Rectal smooth muscle tissue (tissue), 1 donor: Measurements from ENCODE around the gene DCC.

Source experiments
- H3K27ac ChIP-seq: one replicate; pipeline ENCODE4 v1.7.0; 2013; ENCODE audit warnings: low read depth, low read length, inconsistent platforms
- H3K27me3 ChIP-seq: one replicate; pipeline ENCODE4 v1.7.0; 2013; ENCODE audit warnings: low read length; ENCODE audit not compliant: control insufficient read depth, insufficient read depth
- H3K36me3 ChIP-seq: one replicate; pipeline ENCODE4 v1.7.0; 2013; ENCODE audit warnings: low read length; ENCODE audit not compliant: control insufficient read depth, insufficient read depth
- H3K4me1 ChIP-seq: one replicate; pipeline ENCODE4 v1.7.0; 2013; ENCODE audit warnings: low read length; ENCODE audit not compliant: control insufficient read depth, insufficient read depth
- H3K4me3 ChIP-seq: one replicate; pipeline ENCODE4 v1.7.0; 2013; ENCODE audit warnings: low read length
- H3K9ac ChIP-seq: one replicate; pipeline ENCODE4 v1.7.0; 2013; ENCODE audit warnings: low read length

The DCC gene

GRCh38 chr18:53038608-53039007 is 698.6 kb downstream of the DCC start:
- Histone ChIP-seq H3K27me3 (no peaks in the 10 kb centered on the region), H3K4me3 (no peak overlapping the region), H3K36me3 (no peaks in the 10 kb centered on the region), H3K27ac (no peak overlapping the region), H3K9ac (no peak overlapping the region), H3K4me1 (no peaks in the 10 kb centered on the region)

GRCh38 chr18:53040286-53040685 is 700.3 kb downstream of the DCC start:
- no peak overlapping the region for H3K9ac ChIP-seq
- H3K4me1 ChIP-seq = no peaks in the 10 kb centered on the region
- H3K4me3 ChIP-seq = no peak overlapping the region
- H3K27me3 ChIP-seq = no peaks in the 10 kb centered on the region
- H3K36me3 ChIP-seq = no peaks in the 10 kb centered on the region
- H3K27ac ChIP-seq = no peak overlapping the region

GRCh38 chr18:53056064-53056463 is 716.1 kb downstream of the DCC start:
- no peak overlapping the region for H3K4me3 ChIP-seq
- H3K9ac ChIP-seq = no peak overlapping the region
- no peaks in the 10 kb centered on the region for H3K36me3 ChIP-seq
- no peaks in the 10 kb centered on the region for H3K4me1 ChIP-seq
- H3K27me3 ChIP-seq = no peaks in the 10 kb centered on the region
- no peak overlapping the region for H3K27ac ChIP-seq

GRCh38 chr18:53070788-53071187 is 730.8 kb downstream of the DCC start:
- Histone ChIP-seq H3K27ac (no peak overlapping the region), H3K36me3 (no peaks in the 10 kb centered on the region), H3K4me3 (no peak overlapping the region), H3K27me3 (no peaks in the 10 kb centered on the region), H3K9ac (no peak overlapping the region), H3K4me1 (no peaks in the 10 kb centered on the region)

- no peak overlapping the region for H3K9ac ChIP-seq
- H3K4me1 ChIP-seq = no peaks in the 10 kb centered on the region
- H3K36me3 ChIP-seq = no peaks in the 10 kb centered on the region
- H3K27me3 ChIP-seq = no peaks in the 10 kb centered on the region
- no peak overlapping the region for H3K27ac ChIP-seq
- no peak overlapping the region for H3K4me3 ChIP-seq
Measured at GRCh38 chr18:53080687-53081086, 740.7 kb downstream of the DCC start.

- no peak overlapping the region for H3K4me3 ChIP-seq
- H3K36me3 ChIP-seq = no peaks in the 10 kb centered on the region
- no peak overlapping the region for H3K9ac ChIP-seq
- H3K27me3 ChIP-seq = no peaks in the 10 kb centered on the region
- no peaks in the 10 kb centered on the region for H3K4me1 ChIP-seq
- no peak overlapping the region for H3K27ac ChIP-seq
Measured at GRCh38 chr18:53093636-53094035, 753.6 kb downstream of the DCC start.

GRCh38 chr18:53101536-53102105 is 761.6 kb downstream of the DCC start:
- Histone ChIP-seq H3K36me3 (no peaks in the 10 kb centered on the region), H3K9ac (no peak overlapping the region), H3K4me1 (no peaks in the 10 kb centered on the region), H3K4me3 (no peak overlapping the region), H3K27me3 (no peaks in the 10 kb centered on the region), H3K27ac (no peak overlapping the region)

GRCh38 chr18:53114441-53114840 is 774.4 kb downstream of the DCC start:
- H3K36me3 ChIP-seq = no peaks in the 10 kb centered on the region
- H3K9ac ChIP-seq = no peak overlapping the region
- H3K27me3 ChIP-seq = no peaks in the 10 kb centered on the region
- H3K27ac ChIP-seq = no peak overlapping the region
- no peaks in the 10 kb centered on the region for H3K4me1 ChIP-seq
- no peak overlapping the region for H3K4me3 ChIP-seq

GRCh38 chr18:53115876-53116585 is 776.0 kb downstream of the DCC start:
- H3K27me3 ChIP-seq = no peaks in the 10 kb centered on the region
- no peaks in the 10 kb centered on the region for H3K4me1 ChIP-seq
- no peak overlapping the region for H3K27ac ChIP-seq
- H3K36me3 ChIP-seq = no peaks in the 10 kb centered on the region
- H3K4me3 ChIP-seq = no peak overlapping the region
- H3K9ac ChIP-seq = no peak overlapping the region

GRCh38 chr18:53117851-53118250 is 777.9 kb downstream of the DCC start:
- no peak overlapping the region for H3K9ac ChIP-seq
- H3K4me3 ChIP-seq = no peak overlapping the region
- H3K27ac ChIP-seq = no peak overlapping the region
- no peaks in the 10 kb centered on the region for H3K36me3 ChIP-seq
- no peaks in the 10 kb centered on the region for H3K4me1 ChIP-seq
- H3K27me3 ChIP-seq = no peaks in the 10 kb centered on the region

GRCh38 chr18:53126210-53126609 is 786.2 kb downstream of the DCC start:
- Histone ChIP-seq H3K27ac (no peak overlapping the region), H3K27me3 (no peaks in the 10 kb centered on the region), H3K4me1 (no peaks in the 10 kb centered on the region), H3K4me3 (no peak overlapping the region), H3K36me3 (no peaks in the 10 kb centered on the region), H3K9ac (no peak overlapping the region)

GRCh38 chr18:53131001-53131400 is 791.0 kb downstream of the DCC start:
- Histone ChIP-seq H3K27ac (no peak overlapping the region), H3K4me1 (no peaks in the 10 kb centered on the region), H3K27me3 (no peaks in the 10 kb centered on the region)

GRCh38 chr18:53134711-53135110 is 794.7 kb downstream of the DCC start:
- H3K4me1 ChIP-seq = no peaks in the 10 kb centered on the region
- H3K27ac ChIP-seq = no peak overlapping the region
- H3K4me3 ChIP-seq = no peak overlapping the region
- H3K9ac ChIP-seq = no peak overlapping the region
- no peaks in the 10 kb centered on the region for H3K27me3 ChIP-seq
- H3K36me3 ChIP-seq = no peaks in the 10 kb centered on the region

More at GRCh38 chr18:53131001-53131400, 791.0 kb downstream of the DCC start:
- H3K36me3 ChIP-seq = no peaks in the 10 kb centered on the region
- H3K4me3 ChIP-seq = no peak overlapping the region
- H3K9ac ChIP-seq = no peak overlapping the region
